HepG2 (cell line): Measurements from ENCODE around the gene OTOGL. TPM values are rescaled to one million over a fixed set of nuclear protein-coding genes. Genes with fewer than 3 reads are reported as not detected.

ENCODE experiments used
- ATAC-seq: fragments of 200-7000 bp; cut with Tn5 transposase; 3 replicates; pipeline ENCODE4 v1.9.1; 2020; ENCODE audit warnings: mild to moderate bottlenecking, moderate library complexity
- BruUV-seq: library from RNA; stranded (reverse); fragments of 400-500 nt; replicated peaks from 2 replicates; lab custom pipeline; 2021; lab: Mats Ljungman, UMichigan
- CTCF ChIA-PET: fragments of 300-600 bp; formaldehyde crosslinking; extraction: SDS; loops from one replicate; lab custom pipeline; 2021; ENCODE audit warnings: low total read pairs, inconsistent platforms, low intra/inter-chr PET ratio; lab: Yijun Ruan, JAX
- POLR2A ChIA-PET: fragments of 350-600 bp; sonication (Branson Sonifier 250); formaldehyde crosslinking; loops from one replicate; lab custom pipeline; 2020; ENCODE audit warnings: antibody characterized with exemption, inconsistent platforms; lab: Yijun Ruan, JAX
- DNase-seq: peaks from one replicate; pipeline ENCODE4 v3.0.0-alpha.2; 2015; ENCODE audit warnings: low spot score
- FAIRE-seq: peaks from 3 replicates; lab custom pipeline; 2011; peaks lifted over from hg19 to GRCh38; lab: Jason Lieb, UNC
- H2AFZ ChIP-seq: one replicate; pipeline ENCODE4 v1.6.1; 2011; ENCODE audit warnings: low read length, inconsistent platforms
- H3K27ac ChIP-seq: fragments of 300-600 bp; 3 replicates; pipeline ENCODE4 v1.8.0; 2011; ENCODE audit warnings: mixed run types, mild to moderate bottlenecking, mixed read lengths, low read length, inconsistent platforms; ENCODE audit not compliant: insufficient read depth; ENCODE audit errors: extremely low read length
- H3K27me3 ChIP-seq, 2 experiments: fragments of 200-600 bp in 1 of 2; 2 replicates in 1 of 2; 3 replicates in 1 of 2; pipeline versions ENCODE4 v1.6.0 to v1.8.0; 2011; ENCODE audit warnings: low read length in 2 of 2, mild to moderate bottlenecking in 2 of 2, moderate library complexity in 2 of 2, inconsistent platforms in 1 of 2; ENCODE audit not compliant: insufficient read depth in 2 of 2, control insufficient read depth in 1 of 2
- H3K36me3 ChIP-seq, 2 experiments: fragments of 200-600 bp in 1 of 2; replicated peaks in 1 of 2; 2 replicates in 1 of 2; 3 replicates in 1 of 2; pipeline versions ENCODE4 v1.5.1 to v1.8.0; 2011; ENCODE audit warnings: low read length in 2 of 2, inconsistent platforms in 1 of 2; ENCODE audit not compliant: insufficient read depth in 2 of 2, control insufficient read depth in 1 of 2
- H3K4me1 ChIP-seq: 2 replicates; pipeline ENCODE4 v1.5.1; 2012; ENCODE audit warnings: low read length, inconsistent platforms; ENCODE audit not compliant: insufficient read depth
- H3K4me2 ChIP-seq: 2 replicates; pipeline ENCODE4 v1.6.0; 2011; ENCODE audit warnings: low read depth, low read length, inconsistent platforms
- H3K4me3 ChIP-seq, 3 experiments: fragments of 200-600 bp in 1 of 3; sonication (generic), shearing (Covaris generic) in 1 of 3; replicated peaks in 1 of 3; 2 replicates each; pipeline ENCODE4 v1.5.1; 2011 to 2016; ENCODE audit warnings: low read length in 3 of 3, inconsistent platforms in 2 of 3, low read depth in 2 of 3, mild to moderate bottlenecking in 2 of 3, control low read depth in 1 of 3, mixed read lengths in 1 of 3; ENCODE audit not compliant: insufficient read depth in 1 of 3
- H3K79me2 ChIP-seq: one replicate; pipeline ENCODE4 v1.6.1; 2011; ENCODE audit warnings: low read length, inconsistent platforms; ENCODE audit not compliant: insufficient read depth
- H3K9ac ChIP-seq: 2 replicates; pipeline ENCODE4 v1.6.0; 2011; ENCODE audit warnings: mild to moderate bottlenecking, low read depth, low read length, inconsistent platforms; ENCODE audit not compliant: insufficient read depth
- H3K9me3 ChIP-seq: 2 replicates; pipeline ENCODE4 v1.5.1; 2012; ENCODE audit warnings: mild to moderate bottlenecking, low read length
- H4K20me1 ChIP-seq: 2 replicates; pipeline ENCODE4 v1.6.0; 2011; ENCODE audit warnings: inconsistent platforms, mild to moderate bottlenecking, low read length, moderate library complexity; ENCODE audit not compliant: insufficient read depth
- ELF1 ChIP-seq: sonication (generic); formaldehyde crosslinking; IDR thresholded peaks from 2 replicates; pipeline ENCODE4 v1.4.0; 2020; ENCODE audit warnings: missing genetic modification reagents
- NFE2L1 ChIP-seq: sonication (generic); formaldehyde crosslinking; IDR thresholded peaks from 2 replicates; pipeline ENCODE4 v1.4.0; 2020; ENCODE audit warnings: missing genetic modification reagents, mild to moderate bottlenecking, borderline replicate concordance
- NFRKB ChIP-seq: fragments of 450-650 bp; IDR thresholded peaks from 2 replicates; pipeline ENCODE4 v1.6.1; 2017
- PBX2 ChIP-seq: IDR thresholded peaks from 2 replicates; pipeline ENCODE4 v1.6.1; 2016; ENCODE audit warnings: control low read depth
- PITX1 ChIP-seq: sonication (generic); formaldehyde crosslinking; IDR thresholded peaks from 2 replicates; pipeline ENCODE4 v1.5.1; 2020; ENCODE audit warnings: mild to moderate bottlenecking, missing genetic modification reagents
- SIX4 ChIP-seq: sonication (generic); formaldehyde crosslinking; IDR thresholded peaks from 2 replicates; pipeline ENCODE4 v1.4.0; 2020; ENCODE audit warnings: missing genetic modification reagents
- SRSF4 ChIP-seq: fragments of 200-400 bp; formaldehyde crosslinking; IDR thresholded peaks from one replicate; pipeline ENCODE4 v1.6.1; 2018; ENCODE audit warnings: mild to moderate bottlenecking, low read depth, low read length, moderate library complexity; ENCODE audit not compliant: poor library complexity, severe bottlenecking
- ZC3H4 ChIP-seq: sonication (generic); formaldehyde crosslinking; IDR thresholded peaks from 2 replicates; pipeline ENCODE4 v1.4.0; 2020; ENCODE audit warnings: missing genetic modification reagents, borderline replicate concordance
- ZFP82 ChIP-seq: sonication (generic); formaldehyde crosslinking; IDR thresholded peaks from 2 replicates; pipeline ENCODE4 v1.5.1; 2020; ENCODE audit warnings: mild to moderate bottlenecking, missing genetic modification reagents, borderline replicate concordance
- ZMYM3 ChIP-seq: sonication (generic); formaldehyde crosslinking; IDR thresholded peaks from 2 replicates; pipeline ENCODE4 v1.5.1; 2020; ENCODE audit warnings: mild to moderate bottlenecking, missing genetic modification reagents
- ZNF138 ChIP-seq: sonication (generic); formaldehyde crosslinking; IDR thresholded peaks from 2 replicates; pipeline ENCODE4 v1.5.0; 2020; ENCODE audit warnings: mild to moderate bottlenecking, low read depth, missing genetic modification reagents
- ZNF253 ChIP-seq: sonication (generic); formaldehyde crosslinking; IDR thresholded peaks from 2 replicates; pipeline ENCODE4 v1.8.0; 2022; ENCODE audit warnings: mild to moderate bottlenecking, missing genetic modification reagents, borderline replicate concordance
- ZNF296 ChIP-seq: sonication (generic); formaldehyde crosslinking; conservative IDR thresholded peaks from 2 replicates; pipeline ENCODE4 v1.5.0; 2020; ENCODE audit warnings: mild to moderate bottlenecking, missing genetic modification reagents
- ZNF3 ChIP-seq: IDR thresholded peaks from 2 replicates; pipeline ENCODE4 v1.7.0; 2017; ENCODE audit warnings: inconsistent platforms
- ZNF576 ChIP-seq: sonication (generic); formaldehyde crosslinking; IDR thresholded peaks from 2 replicates; pipeline ENCODE4 v1.4.0; 2020; ENCODE audit warnings: mild to moderate bottlenecking, missing genetic modification reagents
- ZNF709 ChIP-seq: sonication (generic); formaldehyde crosslinking; IDR thresholded peaks from 2 replicates; pipeline ENCODE4 v1.5.0; 2020; ENCODE audit warnings: mild to moderate bottlenecking, missing genetic modification reagents
- ZNF773 ChIP-seq: sonication (generic); formaldehyde crosslinking; IDR thresholded peaks from 2 replicates; pipeline ENCODE4 v1.4.0; 2020; ENCODE audit warnings: missing genetic modification reagents, borderline replicate concordance
- ZNF780A ChIP-seq: sonication (generic); formaldehyde crosslinking; IDR thresholded peaks from 2 replicates; pipeline ENCODE4 v1.8.0; 2022; ENCODE audit warnings: mild to moderate bottlenecking, missing genetic modification reagents, moderate library complexity
- WGBS: methylation state at CpG from one replicate; pipeline ENCODE4 v1.1.6; 2017; ENCODE audit warnings: low lambda C conversion rate; 5-methylcytosine and 5-hydroxymethylcytosine counted together
- in situ Hi-C: cut with HindIII; loops from 2 replicates; pipeline ENCODE4 v1.10.0; 2017; ENCODE audit warnings: low pct_unique_long_range_greater_than_20kb; ENCODE audit not compliant: extremely low pct_ligation_motif_present
- intact Hi-C: fragments of 100-400 bp; cut with micrococcal nuclease; formaldehyde crosslinking; loops from one replicate; pipeline ENCODE4 v1.10.0; 2022; ENCODE audit not compliant: unreplicated experiment
- polyA plus RNA-seq, 8 experiments: library from polyadenylated mRNA; depleted of rRNA in 3 of 8; stranded (reverse) in 7 of 8; unstranded in 1 of 8; fragments of >200 nt; fragmentation: Illumina TruSeq in 4 of 8; extraction: Trizol in 4 of 8; gene quantifications; 2 replicates each; pipeline versions ENCODE4 v1.2.1 to v1.2.3, GENCODE V29; 2011 to 2016; ENCODE audit warnings: low read depth in 4 of 8, missing spikeins in 1 of 8, mixed read lengths in 1 of 8; ENCODE audit not compliant: insufficient read depth in 1 of 8
- total RNA-seq, 5 experiments: library from RNA; depleted of rRNA; stranded (reverse); fragments of >200 nt; fragmentation: Illumina TruSeq; extraction: Trizol; gene quantifications; 2 replicates each; pipeline ENCODE4 v1.2.3, GENCODE V29; 2016; ENCODE audit warnings: low read depth in 1 of 5
- TF ChIP-seq, protein P1 (sequence below): sonication (generic); formaldehyde crosslinking; IDR thresholded peaks from 2 replicates; pipeline ENCODE4 v1.4.0; 2020; ENCODE audit warnings: missing genetic modification reagents, mild to moderate bottlenecking, borderline replicate concordance
- TF ChIP-seq, protein P2 (sequence below): sonication (generic); formaldehyde crosslinking; IDR thresholded peaks from 2 replicates; pipeline ENCODE4 v1.4.0; 2020; ENCODE audit warnings: mild to moderate bottlenecking, missing genetic modification reagents, borderline replicate concordance

The OTOGL gene
- total and polyA plus RNA-seq, 2 of the 13 experiments (the other 11 are each of a cell fraction or from before 2014, with no cell fraction given): not detected

DNA sequence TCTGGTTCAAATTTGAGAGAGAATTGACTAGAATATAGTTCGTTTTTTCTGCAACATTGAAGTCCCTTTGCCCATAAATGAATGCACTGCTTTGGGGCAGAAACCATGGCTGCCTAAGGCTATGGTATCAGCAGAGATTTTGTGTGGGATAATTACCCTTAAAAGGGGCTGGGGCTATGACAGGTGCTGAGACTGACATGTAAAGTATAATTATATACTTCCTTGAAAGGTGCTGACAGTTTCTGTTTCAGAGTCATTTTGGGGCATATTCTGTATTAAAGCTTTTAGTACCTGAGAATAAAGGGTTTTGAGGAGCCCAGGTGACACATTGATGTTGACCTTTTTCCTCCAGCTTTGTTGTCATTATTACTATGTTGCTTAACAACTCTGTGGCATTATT lies 194.4 kb downstream of the OTOGL start (continued):
- TF ChIP-seq, protein P1, sequence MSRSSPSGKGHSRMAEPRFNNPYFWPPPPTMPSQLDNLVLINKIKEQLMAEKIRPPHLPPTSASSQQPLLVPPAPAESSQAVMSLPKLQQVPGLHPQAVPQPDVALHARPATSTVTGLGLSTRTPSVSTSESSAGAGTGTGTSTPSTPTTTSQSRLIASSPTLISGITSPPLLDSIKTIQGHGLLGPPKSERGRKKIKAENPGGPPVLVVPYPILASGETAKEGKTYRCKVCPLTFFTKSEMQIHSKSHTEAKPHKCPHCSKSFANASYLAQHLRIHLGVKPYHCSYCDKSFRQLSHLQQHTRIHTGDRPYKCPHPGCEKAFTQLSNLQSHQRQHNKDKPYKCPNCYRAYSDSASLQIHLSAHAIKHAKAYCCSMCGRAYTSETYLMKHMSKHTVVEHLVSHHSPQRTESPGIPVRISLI: no peak
- no peak for TF ChIP-seq SIX4
- TF ChIP-seq ZFP82 (CRISPR knock-in tag): no peak
- no peak for TF ChIP-seq ZNF709 (CRISPR knock-in tag)
- TF ChIP-seq ZNF576 (CRISPR knock-in tag): no peak
- no peak for TF ChIP-seq ZNF253
- no peak for TF ChIP-seq ZNF3 (CRISPR knock-in tag)
- no peak for TF ChIP-seq PBX2 (CRISPR knock-in tag)
- TF ChIP-seq, protein P2, sequence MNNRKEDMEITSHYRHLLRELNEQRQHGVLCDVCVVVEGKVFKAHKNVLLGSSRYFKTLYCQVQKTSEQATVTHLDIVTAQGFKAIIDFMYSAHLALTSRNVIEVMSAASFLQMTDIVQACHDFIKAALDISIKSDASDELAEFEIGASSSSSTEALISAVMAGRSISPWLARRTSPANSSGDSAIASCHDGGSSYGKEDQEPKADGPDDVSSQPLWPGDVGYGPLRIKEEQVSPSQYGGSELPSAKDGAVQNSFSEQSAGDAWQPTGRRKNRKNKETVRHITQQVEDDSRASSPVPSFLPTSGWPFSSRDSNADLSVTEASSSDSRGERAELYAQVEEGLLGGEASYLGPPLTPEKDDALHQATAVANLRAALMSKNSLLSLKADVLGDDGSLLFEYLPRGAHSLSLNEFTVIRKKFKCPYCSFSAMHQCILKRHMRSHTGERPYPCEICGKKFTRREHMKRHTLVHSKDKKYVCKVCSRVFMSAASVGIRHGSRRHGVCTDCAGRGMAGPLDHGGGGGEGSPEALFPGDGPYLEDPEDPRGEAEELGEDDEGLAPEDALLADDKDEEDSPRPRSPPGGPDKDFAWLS (CRISPR knock-in tag): no peak
- TF ChIP-seq ELF1 (CRISPR knock-in tag): no peak

- Histone ChIP-seq H3K4me3 (no peak overlapping the region), H3K27me3 (no peaks in the 10 kb centered on the region), H3K9me3 (no peaks in the 10 kb centered on the region), H3K27ac (no peak overlapping the region), H3K36me3 (no peaks in the 10 kb centered on the region), H3K79me2 (no peaks in the 10 kb centered on the region), H3K4me1 (no peaks in the 10 kb centered on the region), H3K9ac (no peak overlapping the region), H2AFZ (no peak overlapping the region), H3K4me2 (no peak overlapping the region), H4K20me1 (no peaks in the 10 kb centered on the region)
- FAIRE-seq: no peak
- in situ Hi-C loops (no loop called here), intact Hi-C loops (no loop called here)
- ChIA-PET POLR2A (no interaction called here), CTCF (no interaction called here)
- DNase-seq: no peak
- no TSS peak for BruUV-seq
- no peak for ATAC-seq
- WGBS: 0% methylated on average over 1 of the region's 1 CpG
- no peak for TF ChIP-seq ZNF773
- TF ChIP-seq PITX1: no peak
- TF ChIP-seq NFRKB: no peak
- no peak for TF ChIP-seq ZMYM3 (CRISPR knock-in tag)
- TF ChIP-seq ZNF780A (CRISPR knock-in tag): no peak
- no peak for TF ChIP-seq NFE2L1 (CRISPR knock-in tag)
- no peak for TF ChIP-seq SRSF4
- TF ChIP-seq ZC3H4: no peak
- TF ChIP-seq ZNF138 (CRISPR knock-in tag): no peak
- no peak for TF ChIP-seq ZNF296 (CRISPR knock-in tag)
Observed at GRCh38 chr12:80299219-80299618, 199.9 kb downstream of the OTOGL start.
